Esophagus squamous epithelium (tissue), 5 donors: ENCODE data around the gene SLC26A11. TPM values are rescaled to one million over a fixed set of nuclear protein-coding genes. Genes with fewer than 3 reads are reported as not detected.

Source experiments
- DNase-seq: peaks from one replicate; lab custom pipeline; 2025; lab: John Stamatoyannopoulos, UW
- H3K27ac ChIP-seq, 4 donors: fragments of 200-600 bp; sonication (generic); one replicate each; pipeline ENCODE4 v1.5.1; 2016 to 2019; ENCODE audit warnings: mild to moderate bottlenecking in 1 of 4
- H3K27me3 ChIP-seq, 4 donors: fragments of 200-600 bp; sonication (generic); 1 replicate in 3 of 4; 2 replicates in 1 of 4; pipeline versions ENCODE4 v1.5.1 to v1.6.0; 2017 to 2021; ENCODE audit warnings: antibody characterized with exemption in 1 of 4
- H3K36me3 ChIP-seq, 3 donors: fragments of 200-600 bp; sonication (generic); one replicate each; pipeline ENCODE4 v1.5.1; 2016 to 2019
- H3K4me1 ChIP-seq, 3 donors: fragments of 200-600 bp; sonication (generic); one replicate each; pipeline ENCODE4 v1.5.1; 2017 to 2019
- H3K4me3 ChIP-seq, 4 donors: fragments of 200-600 bp; sonication (generic); 1 replicate in 3 of 4; 2 replicates in 1 of 4; pipeline ENCODE4 v1.5.1; 2016 to 2019; ENCODE audit warnings: mild to moderate bottlenecking in 2 of 4, moderate library complexity in 1 of 4
- H3K9me3 ChIP-seq, 3 donors: fragments of 200-600 bp; sonication (generic); one replicate each; pipeline ENCODE4 v1.5.1; 2016 to 2019
- POLR2A ChIP-seq, 4 donors: fragments of 450-650 bp; IDR thresholded peaks; one replicate each; pipeline ENCODE4 v1.6.1; 2017; ENCODE audit warnings: antibody characterized with exemption in 4 of 4, mild to moderate bottlenecking in 4 of 4, moderate library complexity in 3 of 4
- WGBS, 2 donors: methylation state at CpG; one replicate each; pipeline ENCODE4 v1.1.5; 2018; 5-methylcytosine and 5-hydroxymethylcytosine counted together
- intact Hi-C: fragments of 100-400 bp; cut with DNase I; formaldehyde crosslinking; loops from one replicate; pipeline ENCODE4 v1.15.0; 2022
- total RNA-seq, 4 donors: library from RNA; depleted of rRNA; stranded (reverse); fragments of >200 nt; gene quantifications; one replicate each; pipeline ENCODE4 v1.1.0, GENCODE V29; 2016
- TF ChIP-seq, protein P1 (sequence below), 6 experiments: fragments of 450-650 bp in 4 of 6; fragments of 200-600 bp in 2 of 6; sonication (generic) in 2 of 6; IDR thresholded peaks; one replicate each; pipeline ENCODE4 v1.5.1; 2016 to 2019; ENCODE audit warnings: antibody characterized with exemption in 6 of 6, mild to moderate bottlenecking in 4 of 6, moderate library complexity in 4 of 6
- donor health status: DM: yes; HTN: yes; CAD: no.

SLC26A11 gene
- total RNA-seq, 4 donors from 2014 or later, result 5.7 to 11.4 (median 7.6) TPM

DNA sequence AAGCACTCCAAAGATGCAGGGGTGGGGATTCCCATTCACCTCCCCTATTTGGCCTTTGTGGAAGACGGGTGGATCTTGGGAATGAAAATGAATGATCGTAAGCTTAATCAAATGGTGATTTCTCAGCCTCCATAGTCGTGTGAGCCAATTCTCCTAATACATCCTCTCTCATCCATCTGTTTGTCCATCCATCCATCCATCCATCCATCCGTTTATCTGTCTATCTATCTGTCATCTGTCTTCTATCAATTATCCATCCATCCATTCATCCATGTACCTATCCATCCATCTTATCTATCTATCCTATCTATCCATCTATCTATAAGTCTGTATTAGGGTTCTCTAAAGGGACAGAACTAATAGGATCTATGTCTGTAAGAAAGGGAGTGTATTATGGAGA, 48.2 kb downstream of the SLC26A11 start:
- Histone ChIP-seq H3K27me3 (no peaks in the 10 kb centered on the region), H3K27ac (no peak overlapping the region), H3K4me1 (peaks cover 6 to 39% (median 14%) of the 10 kb centered on the region in 3 donors), H3K9me3 (no peaks in the 10 kb centered on the region), H3K4me3 (no peak overlapping the region), H3K36me3 (peaks cover 7 to 70% (median 9%) of the 10 kb centered on the region in 3 donors)
- DNase-seq, result no peak
- intact Hi-C loops, result no loop called here
- 89 to 91% methylated on average over 4 of the region's 4 CpGs for WGBS, 2 donors
- TF ChIP-seq, protein P1, sequence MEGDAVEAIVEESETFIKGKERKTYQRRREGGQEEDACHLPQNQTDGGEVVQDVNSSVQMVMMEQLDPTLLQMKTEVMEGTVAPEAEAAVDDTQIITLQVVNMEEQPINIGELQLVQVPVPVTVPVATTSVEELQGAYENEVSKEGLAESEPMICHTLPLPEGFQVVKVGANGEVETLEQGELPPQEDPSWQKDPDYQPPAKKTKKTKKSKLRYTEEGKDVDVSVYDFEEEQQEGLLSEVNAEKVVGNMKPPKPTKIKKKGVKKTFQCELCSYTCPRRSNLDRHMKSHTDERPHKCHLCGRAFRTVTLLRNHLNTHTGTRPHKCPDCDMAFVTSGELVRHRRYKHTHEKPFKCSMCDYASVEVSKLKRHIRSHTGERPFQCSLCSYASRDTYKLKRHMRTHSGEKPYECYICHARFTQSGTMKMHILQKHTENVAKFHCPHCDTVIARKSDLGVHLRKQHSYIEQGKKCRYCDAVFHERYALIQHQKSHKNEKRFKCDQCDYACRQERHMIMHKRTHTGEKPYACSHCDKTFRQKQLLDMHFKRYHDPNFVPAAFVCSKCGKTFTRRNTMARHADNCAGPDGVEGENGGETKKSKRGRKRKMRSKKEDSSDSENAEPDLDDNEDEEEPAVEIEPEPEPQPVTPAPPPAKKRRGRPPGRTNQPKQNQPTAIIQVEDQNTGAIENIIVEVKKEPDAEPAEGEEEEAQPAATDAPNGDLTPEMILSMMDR (IDR thresholded peaks at IDR 0.05), result no peak
- TF ChIP-seq POLR2A (IDR thresholded peaks at IDR 0.05), result no peak

DNA sequence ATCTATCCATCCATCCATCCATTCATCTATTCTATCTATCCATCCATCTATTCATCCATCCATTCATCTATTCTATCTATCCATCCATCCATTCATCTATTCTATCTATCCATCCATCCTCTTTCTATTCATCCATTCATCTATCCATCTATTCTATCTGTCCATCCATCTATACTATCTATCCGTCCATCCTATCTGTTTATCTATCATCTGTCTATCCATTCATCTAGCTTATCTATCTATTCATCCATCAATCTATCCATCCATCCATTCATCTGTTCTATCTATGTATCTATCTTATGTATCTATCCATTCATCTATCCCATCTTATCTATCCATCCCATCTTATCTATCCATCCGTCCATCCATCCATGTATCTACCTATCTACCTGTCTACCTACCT, 49.2 kb downstream of the SLC26A11 start:
- 85 to 89% methylated on average over 2 of the region's 2 CpGs for WGBS, 2 donors
- intact Hi-C loops, result no loop called here
- TF ChIP-seq, protein P1 (IDR thresholded peaks at IDR 0.05), result no peak
- no peak for TF ChIP-seq POLR2A (IDR thresholded peaks at IDR 0.05)
- Histone ChIP-seq H3K27me3 (no peaks in the 10 kb centered on the region), H3K4me1 (peaks cover 0 to 37% (median 8%) of the 10 kb centered on the region in 3 donors), H3K9me3 (no peaks in the 10 kb centered on the region), H3K36me3 (peaks cover 7 to 71% (median 17%) of the 10 kb centered on the region in 3 donors), H3K27ac (no peak overlapping the region), H3K4me3 (no peak overlapping the region)
- DNase-seq, result no peak

DNA sequence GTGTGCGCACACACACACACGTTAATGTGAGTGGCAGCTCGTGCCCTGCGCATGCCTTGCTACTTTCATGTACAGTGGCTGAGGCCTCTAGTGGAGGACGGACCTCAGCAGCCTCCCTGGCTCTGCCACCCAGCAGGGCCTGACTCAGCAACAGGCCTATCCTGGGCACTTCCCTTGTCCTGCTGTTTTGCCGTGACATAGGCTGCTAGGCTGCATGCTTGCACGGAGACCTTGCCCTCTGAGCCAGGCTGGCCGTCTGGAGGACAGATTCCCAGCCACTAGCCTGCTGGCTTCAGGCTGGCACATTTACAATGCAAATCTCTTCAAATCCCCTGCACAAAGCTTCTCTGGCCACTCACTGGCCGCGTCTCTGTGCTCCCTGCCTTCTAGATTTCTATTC, 49.9 kb downstream of the SLC26A11 start:
- DNase-seq, result no peak
- 90% methylated on average over 6 to 9 of the region's 10 CpGs for WGBS, 2 donors
- intact Hi-C loops, result no loop called here
- H3K27ac ChIP-seq, result no peak overlapping the region
- peaks cover 7 to 67% (median 17%) of the 10 kb centered on the region in 3 donors for H3K36me3 ChIP-seq
- no peaks in the 10 kb centered on the region for H3K9me3 ChIP-seq
- H3K4me1 ChIP-seq, result peaks cover 0 to 30% (median 4%) of the 10 kb centered on the region in 3 donors
- TF ChIP-seq POLR2A (IDR thresholded peaks at IDR 0.05), result no peak
- TF ChIP-seq, protein P1 (IDR thresholded peaks at IDR 0.05), result no peak
- H3K27me3 ChIP-seq, result no peaks in the 10 kb centered on the region
- no peak overlapping the region for H3K4me3 ChIP-seq

DNA sequence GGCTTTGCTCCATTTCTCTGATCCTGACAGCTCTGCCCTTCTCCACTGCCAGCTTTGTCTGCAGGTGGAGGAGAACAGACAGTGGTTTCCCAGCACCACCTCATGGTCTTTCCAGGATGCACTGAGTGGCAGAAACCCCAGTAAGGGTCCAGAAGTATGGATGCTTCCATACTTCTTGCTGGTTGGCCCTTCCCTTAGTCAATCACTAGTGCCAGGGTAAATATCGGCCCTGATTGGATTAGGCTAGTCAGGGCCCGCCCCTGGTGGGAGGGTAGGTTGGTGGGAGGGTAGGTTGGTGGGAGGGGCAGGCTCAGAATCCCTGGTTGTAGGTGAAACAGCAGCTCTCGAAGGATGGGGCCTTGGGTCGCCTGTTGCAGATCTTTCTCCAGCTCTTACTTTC, 50.6 kb downstream of the SLC26A11 start:
- Histone ChIP-seq H3K27me3 (no peaks in the 10 kb centered on the region), H3K36me3 (peaks cover 0 to 66% (median 12%) of the 10 kb centered on the region in 3 donors), H3K27ac (no peak overlapping the region), H3K4me1 (peaks cover 0 to 23% (median 4%) of the 10 kb centered on the region in 3 donors), H3K4me3 (no peak overlapping the region), H3K9me3 (no peaks in the 10 kb centered on the region)
- WGBS, 2 donors, result 74 to 88% methylated on average over 2 to 3 of the region's 4 CpGs
- no peak for TF ChIP-seq POLR2A (IDR thresholded peaks at IDR 0.05)
- TF ChIP-seq, protein P1 (IDR thresholded peaks at IDR 0.05), result no peak
- no peak for DNase-seq
- intact Hi-C loops, result no loop called here

DNA sequence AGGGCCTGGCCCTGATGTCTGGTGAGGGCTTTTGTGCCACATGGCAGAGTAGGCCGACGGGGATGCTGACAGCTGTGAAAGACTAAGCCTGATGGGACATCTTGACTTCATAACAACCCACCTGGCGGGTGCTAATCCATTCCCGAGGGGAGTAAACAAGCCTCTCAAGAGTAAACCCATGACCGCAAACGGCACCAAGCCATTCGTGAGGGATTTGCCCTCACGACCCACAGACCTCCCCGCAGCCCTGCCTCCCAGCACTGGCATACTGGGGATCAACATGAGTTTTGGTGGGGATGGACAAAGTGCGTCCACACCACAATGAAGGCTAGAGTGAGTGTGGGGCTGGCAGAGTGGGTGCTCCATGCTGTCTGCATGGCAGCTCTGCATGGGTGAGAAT, 52.1 kb downstream of the SLC26A11 start:
- Histone ChIP-seq H3K4me1 (peaks cover 0 to 21% (median 11%) of the 10 kb centered on the region in 3 donors), H3K27ac (no peak overlapping the region), H3K4me3 (no peak overlapping the region), H3K36me3 (peaks cover 0 to 58% (median 12%) of the 10 kb centered on the region in 3 donors), H3K9me3 (no peaks in the 10 kb centered on the region), H3K27me3 (no peaks in the 10 kb centered on the region)
- intact Hi-C loops, result no loop called here
- TF ChIP-seq POLR2A (IDR thresholded peaks at IDR 0.05), result no peak
- TF ChIP-seq, protein P1 (IDR thresholded peaks at IDR 0.05), result no peak
- 77 to 94% methylated on average over 5 to 7 of the region's 10 CpGs for WGBS, 2 donors
- no peak for DNase-seq
